GM18868 (cell line): ENCODE results near the gene ZNF213.
"Not testable (repeated sequence)": the region's sequence is repeated elsewhere in the genome, so short reads cannot be mapped to it uniquely, and the experiment has no call there.

Experiments used
- ATAC-seq: cut with Tn5 transposase; IDR thresholded peaks from one replicate; pipeline ENCODE4 v1.9.1; 2021; ENCODE audit warnings: mild to moderate bottlenecking, moderate library complexity; ENCODE audit not compliant: unreplicated experiment

ZNF213 gene

GRCh38 chr16:3170440-3171180 lies 35.8 kb downstream of the ZNF213 start:
- no peak for ATAC-seq

GRCh38 chr16:3171181-3171854 lies 36.5 kb downstream of the ZNF213 start:
- ATAC-seq = no peak

- no peak for ATAC-seq
Observed at GRCh38 chr16:3171855-3172593, 37.2 kb downstream of the ZNF213 start.

GRCh38 chr16:3173892-3174617 lies 39.2 kb downstream of the ZNF213 start:
- no peak for ATAC-seq

- no peak for ATAC-seq
Observed at GRCh38 chr16:3174618-3175148, 39.9 kb downstream of the ZNF213 start.

GRCh38 chr16:3175157-3176093 lies 40.6 kb downstream of the ZNF213 start:
- no peak for ATAC-seq

- ATAC-seq = no peak
Observed at GRCh38 chr16:3179651-3180050, 44.8 kb downstream of the ZNF213 start.

GRCh38 chr16:3180445-3180878 lies 45.6 kb downstream of the ZNF213 start:
- ATAC-seq = no peak

- not testable (repeated sequence) for ATAC-seq
Observed at GRCh38 chr16:3182293-3182607, 47.4 kb downstream of the ZNF213 start.

GRCh38 chr16:3182608-3183444 lies 48.0 kb downstream of the ZNF213 start:
- no peak for ATAC-seq

- no peak for ATAC-seq
Observed at GRCh38 chr16:3183445-3184139, 48.8 kb downstream of the ZNF213 start.

- no peak for ATAC-seq
Observed at GRCh38 chr16:3186946-3187690, 52.3 kb downstream of the ZNF213 start.

GRCh38 chr16:3187798-3188674 lies 53.2 kb downstream of the ZNF213 start, which contains the start of gene OR1F1:
Gene OR1F1, plus strand, starts transcription at chr16:3188204.
- ATAC-seq = no peak

- ATAC-seq = no peak
Observed at GRCh38 chr16:3188675-3188924, 53.8 kb downstream of the ZNF213 start.

- no peak for ATAC-seq
Observed at GRCh38 chr16:3188925-3189825, 54.3 kb downstream of the ZNF213 start.

- no peak for ATAC-seq
Observed at GRCh38 chr16:3189869-3190268, 55.0 kb downstream of the ZNF213 start.
